Endothelial cell of umbilical vein (primary cell): ENCODE data around the gene RBP5. TPM values are rescaled to one million over a fixed set of nuclear protein-coding genes. Genes with fewer than 3 reads are reported as not detected.
A peak's percentile ranks its signal among the peaks of the same experiment; 100 is the strongest.

ENCODE experiments used
- BruUV-seq: library from RNA; stranded (reverse); fragments of 400-500 nt; replicated peaks from 2 replicates; lab custom pipeline; 2021; lab: Mats Ljungman, UMichigan
- CTCF ChIA-PET: fragments of 300-600, 350-600 bp; sonication (Branson Sonifier 250); formaldehyde crosslinking; loops from one replicate; lab custom pipeline; 2021; ENCODE audit warnings: antibody characterized with exemption, inconsistent platforms; lab: Charles Lee
- POLR2A ChIA-PET: fragments of 300-600, 350-600 bp; sonication (Branson Sonifier 250); formaldehyde crosslinking; loops from one replicate; lab custom pipeline; 2021; ENCODE audit warnings: antibody characterized with exemption, inconsistent platforms; lab: Charles Lee
- DNase-seq: peaks from one replicate; pipeline ENCODE4 v3.0.0-alpha.2; 2011; ENCODE audit warnings: low read depth, low spot score
- FAIRE-seq: peaks from 2 replicates; lab custom pipeline; 2011; peaks lifted over from hg19 to GRCh38; lab: Jason Lieb, UNC
- H2AFZ ChIP-seq: 2 replicates; pipeline ENCODE4 v1.6.0; 2012; ENCODE audit warnings: low read depth, low read length, control low read depth, inconsistent platforms
- H3K27ac ChIP-seq: 2 replicates; pipeline ENCODE4 v1.5.1; 2011; ENCODE audit warnings: low read depth, mild to moderate bottlenecking, control low read depth, low read length, moderate library complexity; ENCODE audit not compliant: insufficient read depth
- H3K27me3 ChIP-seq, 2 experiments: 2 replicates each; pipeline versions ENCODE4 v1.6.0 to v1.6.1; 2011; ENCODE audit warnings: low read length in 2 of 2, mixed read lengths in 1 of 2; ENCODE audit not compliant: control insufficient read depth in 2 of 2, insufficient read depth in 2 of 2
- H3K36me3 ChIP-seq, 2 experiments: 2 replicates in 1 of 2; 3 replicates in 1 of 2; pipeline ENCODE4 v1.5.1; 2011; ENCODE audit warnings: low read length in 2 of 2, mild to moderate bottlenecking in 1 of 2, moderate library complexity in 1 of 2; ENCODE audit not compliant: control insufficient read depth in 2 of 2, insufficient read depth in 2 of 2; ENCODE audit errors: extremely low read depth in 1 of 2
- H3K4me1 ChIP-seq: 3 replicates; pipeline ENCODE4 v1.5.1; 2011; ENCODE audit warnings: mild to moderate bottlenecking, low read length; ENCODE audit not compliant: control insufficient read depth, insufficient read depth; ENCODE audit errors: extremely low read depth
- H3K4me2 ChIP-seq: 2 replicates; pipeline ENCODE4 v1.6.1; 2011; ENCODE audit warnings: low read length, control low read depth, mixed read lengths; ENCODE audit not compliant: insufficient read depth
- H3K4me3 ChIP-seq, 3 experiments: fragments of 200-600 bp in 1 of 3; sonication (generic), shearing (Covaris generic) in 1 of 3; replicated peaks in 1 of 3; 2 replicates each; pipeline ENCODE4 v1.5.1; 2011 to 2016; ENCODE audit warnings: control low read depth in 3 of 3, low read length in 3 of 3, mild to moderate bottlenecking in 2 of 3, inconsistent platforms in 1 of 3, low read depth in 1 of 3, moderate library complexity in 1 of 3; ENCODE audit not compliant: insufficient read depth in 1 of 3
- H3K79me2 ChIP-seq: 2 replicates; pipeline ENCODE4 v1.6.0; 2012; ENCODE audit warnings: low read length, inconsistent platforms; ENCODE audit not compliant: control insufficient read depth, insufficient read depth
- H3K9ac ChIP-seq: replicated peaks from 2 replicates; pipeline ENCODE3; 2011; ENCODE audit warnings: low read length, control low read depth; ENCODE audit not compliant: insufficient read depth; ENCODE audit errors: extremely low read depth
- H3K9me1 ChIP-seq: replicated peaks from 3 replicates; pipeline ENCODE4 v1.6.0; 2011; ENCODE audit warnings: mild to moderate bottlenecking, low read length; ENCODE audit not compliant: control insufficient read depth, insufficient read depth; ENCODE audit errors: extremely low read depth
- H3K9me3 ChIP-seq: replicated peaks from 2 replicates; pipeline ENCODE4 v1.5.1; 2012; ENCODE audit warnings: low read length, inconsistent platforms; ENCODE audit not compliant: control insufficient read depth, insufficient read depth
- H4K20me1 ChIP-seq: replicated peaks from 2 replicates; pipeline ENCODE3; 2011; ENCODE audit warnings: mild to moderate bottlenecking, low read length; ENCODE audit not compliant: control insufficient read depth, insufficient read depth; ENCODE audit errors: extremely low read depth
- CTCF ChIP-seq, 2 donors: IDR thresholded peaks; 1 replicate in 1 of 2; 2 replicates in 1 of 2; pipeline ENCODE4 v1.5.1; 2011; ENCODE audit warnings: low read length in 2 of 2, mild to moderate bottlenecking in 2 of 2, moderate library complexity in 2 of 2, control low read depth in 1 of 2, inconsistent platforms in 1 of 2, low read depth in 1 of 2; ENCODE audit not compliant: insufficient read depth in 1 of 2; ENCODE audit errors: extremely low read depth in 1 of 2
- EZH2 ChIP-seq: IDR thresholded peaks from 2 replicates; pipeline ENCODE4 v1.6.1; 2012; ENCODE audit warnings: borderline replicate concordance, low read depth, mild to moderate bottlenecking, moderate library complexity, low read length, inconsistent platforms; ENCODE audit not compliant: severe bottlenecking
- FOS ChIP-seq: IDR thresholded peaks from 2 replicates; pipeline ENCODE4 v1.6.1; 2011; ENCODE audit warnings: mild to moderate bottlenecking, low read length, moderate library complexity, borderline replicate concordance; ENCODE audit not compliant: insufficient read depth
- GATA2 ChIP-seq: IDR thresholded peaks from 2 replicates; pipeline ENCODE4 v1.7.0; 2011; ENCODE audit warnings: low read depth, mild to moderate bottlenecking, moderate library complexity, mixed read lengths, low read length; ENCODE audit not compliant: insufficient read length, insufficient read depth
- JUN ChIP-seq: IDR thresholded peaks from 2 replicates; pipeline ENCODE4 v1.6.1; 2011; ENCODE audit warnings: borderline replicate concordance, low read depth; ENCODE audit not compliant: insufficient read length, insufficient read depth
- MYC ChIP-seq: IDR thresholded peaks from one replicate; pipeline ENCODE4 v1.6.1; 2011; ENCODE audit warnings: mild to moderate bottlenecking, low read depth, low read length
- POLR2A ChIP-seq: IDR thresholded peaks from 2 replicates; pipeline ENCODE4 v1.6.1; 2012; ENCODE audit warnings: low read depth, mild to moderate bottlenecking, control low read depth, low read length
- POLR2AphosphoS5 ChIP-seq: IDR thresholded peaks from 2 replicates; pipeline ENCODE4 v1.6.1; 2012; ENCODE audit warnings: low read depth, mild to moderate bottlenecking, control low read depth, low read length, moderate library complexity; ENCODE audit not compliant: insufficient read depth
- dilution Hi-C: fragments of 300-500 bp; cut with MboI; formaldehyde crosslinking; loops from one replicate; pipeline ENCODE4 v1.15.0; 2019; ENCODE audit warnings: low sequenced_read_pairs; ENCODE audit not compliant: extremely low pct_ligation_motif_present
- intact Hi-C: fragments of 100-400 bp; cut with micrococcal nuclease; formaldehyde crosslinking; loops from one replicate; pipeline ENCODE4 v1.10.0; 2022
- polyA plus RNA-seq, 4 experiments: library from polyadenylated mRNA; depleted of rRNA in 3 of 4; stranded (reverse) in 3 of 4; unstranded in 1 of 4; fragments of >200 nt; gene quantifications; 2 replicates each; pipeline versions ENCODE4 v1.2.1 to v1.2.3, GENCODE V29; 2011 to 2012; ENCODE audit warnings: missing spikeins in 1 of 4
- total RNA-seq: library from RNA; stranded (reverse); gene quantifications from 2 replicates; pipeline ENCODE4 v1.2.3, GENCODE V29; 2021
- TF ChIP-seq, protein P1 (sequence below): IDR thresholded peaks from 2 replicates; pipeline ENCODE4 v1.6.1; 2011; ENCODE audit not compliant: insufficient read depth, insufficient read length

RBP5 gene
- total and polyA plus RNA-seq, 2 donors (not counting 3 experiments of a cell fraction or from before 2014, with no cell fraction given) = 0.12 TPM; not detected in 1

GRCh38 chr12:7123806-7124522 lies 4.7 kb downstream of the RBP5 start:
- no peaks in the 10 kb centered on the region for H3K27me3 ChIP-seq
- H3K79me2 ChIP-seq = no peaks in the 10 kb centered on the region
- H2AFZ ChIP-seq = no peak overlapping the region
- no peaks in the 10 kb centered on the region for H4K20me1 ChIP-seq
- no peaks in the 10 kb centered on the region for H3K9me3 ChIP-seq
- no peaks in the 10 kb centered on the region for H3K9me1 ChIP-seq
- FAIRE-seq (peak; percentile 95), DNase-seq (peak; percentile 75)
- no peaks in the 10 kb centered on the region for H3K36me3 ChIP-seq
- intact Hi-C loops = no loop called here
- ChIA-PET CTCF (interaction anchor here (1.3 to 3.4 kb wide), 3 partner anchors 10 to 18 kb away, joined by 3 to 17 read pairs (median 4); no protein-coding TSS in a partner anchor), POLR2A (no interaction called here)
- no TSS peak for BruUV-seq
- peak overlapping the region; percentile 53 for H3K4me2 ChIP-seq
- TF ChIP-seq POLR2AphosphoS5 (peak; percentile 75), POLR2A (peak; percentile 73), FOS (no peak), GATA2 (peak; percentile 28)
- peaks cover 29% of the 10 kb centered on the region for H3K4me1 ChIP-seq
- H3K27ac ChIP-seq = no peak overlapping the region
- no peak overlapping the region for H3K4me3 ChIP-seq
- H3K9ac ChIP-seq = no peak overlapping the region
- dilution Hi-C loops = no loop called here

GRCh38 chr12:7122811-7123769 lies 5.6 kb downstream of the RBP5 start:
- no peaks in the 10 kb centered on the region for H3K79me2 ChIP-seq
- dilution Hi-C loops = no loop called here
- BruUV-seq = no TSS peak
- TF ChIP-seq POLR2AphosphoS5 = no peak
- no peak for TF ChIP-seq POLR2A
- TF ChIP-seq, protein P1, sequence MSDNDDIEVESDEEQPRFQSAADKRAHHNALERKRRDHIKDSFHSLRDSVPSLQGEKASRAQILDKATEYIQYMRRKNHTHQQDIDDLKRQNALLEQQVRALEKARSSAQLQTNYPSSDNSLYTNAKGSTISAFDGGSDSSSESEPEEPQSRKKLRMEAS = no peak
- TF ChIP-seq GATA2 = no peak
- TF ChIP-seq MYC = no peak
- TF ChIP-seq EZH2 = no peak
- TF ChIP-seq CTCF (IDR thresholded peaks at IDR 0.05; ENCODE audit: extremely low read depth in 1 of 2, insufficient read depth in 1 of 2, low read depth in 1 of 2, low read length in 2 of 2) = no peak
- TF ChIP-seq JUN = no peak
- TF ChIP-seq FOS = no peak
- no peaks in the 10 kb centered on the region for H3K9me3 ChIP-seq
- POLR2A ChIA-PET = no interaction called here
- no peaks in the 10 kb centered on the region for H3K36me3 ChIP-seq
- H3K9ac ChIP-seq = no peak overlapping the region
- no peaks in the 10 kb centered on the region for H4K20me1 ChIP-seq
- H3K4me2 ChIP-seq = peak overlapping the region; percentile 53
- intact Hi-C loops = no loop called here
- H3K4me1 ChIP-seq = peaks cover 22% of the 10 kb centered on the region
- no peak overlapping the region for H2AFZ ChIP-seq
- H3K27ac ChIP-seq = no peak overlapping the region
- no peak overlapping the region for H3K4me3 ChIP-seq
- DNase-seq (peak; percentile 4), FAIRE-seq (peak; percentile 49)
- no peaks in the 10 kb centered on the region for H3K9me1 ChIP-seq
- CTCF ChIA-PET = interaction anchor here (1.3 to 3.4 kb wide), 4 partner anchors 10 to 232 kb away, joined by 3 to 17 read pairs (median 4); no protein-coding TSS in a partner anchor
- no peaks in the 10 kb centered on the region for H3K27me3 ChIP-seq
